GM12864 (cell line): ENCODE measurements around the gene AGBL2.
"Not testable (repeated sequence)": the region's sequence is repeated elsewhere in the genome, so short reads cannot be mapped to it uniquely, and the experiment has no call there.

Experiments
- DNase-seq: peaks from one replicate; pipeline ENCODE4 v3.0.0-alpha.2; 2011; ENCODE audit warnings: low read depth
- H3K4me3 ChIP-seq: 2 replicates; pipeline ENCODE4 v1.5.1; 2011; ENCODE audit warnings: mild to moderate bottlenecking, low read depth, low read length, control low read depth
- CTCF ChIP-seq: IDR thresholded peaks from 2 replicates; pipeline ENCODE4 v1.5.1; 2011; ENCODE audit warnings: low read depth, mild to moderate bottlenecking, moderate library complexity, low read length, control low read depth, inconsistent platforms; ENCODE audit errors: missing control alignments

Gene AGBL2

GRCh38 chr11:47715082-47715669 lies at the start of gene AGBL2:
TSS of gene AGBL2 (minus strand) at chr11:47715369. CDS start at chr11:47714650, 719 bp downstream.
- DNase-seq: peak; percentile 40
- peak within 1 kb of the TSS; percentile 63 for H3K4me3 ChIP-seq
- no peak for TF ChIP-seq CTCF

- H3K4me3 ChIP-seq, DNase-seq: not testable (repeated sequence)
Observed at GRCh38 chr11:47759291-47759690, 44.1 kb upstream of the AGBL2 start.

- DNase-seq: no peak
- no peak overlapping the region for H3K4me3 ChIP-seq
- no peak for TF ChIP-seq CTCF
Observed at GRCh38 chr11:47756208-47756607, 41.0 kb upstream of the AGBL2 start.

GRCh38 chr11:47750725-47751124 lies 35.6 kb upstream of the AGBL2 start:
- DNase-seq: no peak
- no peak for TF ChIP-seq CTCF
- no peak overlapping the region for H3K4me3 ChIP-seq

- H3K4me3 ChIP-seq, DNase-seq: not testable (repeated sequence)
Observed at GRCh38 chr11:47742494-47742893, 27.3 kb upstream of the AGBL2 start.

- not testable (repeated sequence) for H3K4me3 ChIP-seq, DNase-seq
Observed at GRCh38 chr11:47737817-47738216, 22.6 kb upstream of the AGBL2 start.

GRCh38 chr11:47732271-47732670 lies 17.1 kb upstream of the AGBL2 start:
- DNase-seq: no peak
- TF ChIP-seq CTCF: no peak
- H3K4me3 ChIP-seq: no peak overlapping the region

- no peak for TF ChIP-seq CTCF
- no peak overlapping the region for H3K4me3 ChIP-seq
- DNase-seq: no peak
Observed at GRCh38 chr11:47731475-47731874, 16.3 kb upstream of the AGBL2 start.
